GM12878 (cell line): Measurements from ENCODE around the gene AMIGO2.

Source experiments
- ATF7 ChIP-seq: fragments of 450-650 bp; IDR thresholded peaks from 2 replicates; pipeline ENCODE4 v1.6.1; 2016; ENCODE audit warnings: low read depth, mild to moderate bottlenecking
- BCL3 ChIP-seq: IDR thresholded peaks from 2 replicates; pipeline ENCODE4 v1.6.1; 2011; ENCODE audit warnings: borderline replicate concordance, low read depth, mild to moderate bottlenecking, moderate library complexity, low read length; ENCODE audit not compliant: insufficient read depth, poor library complexity, severe bottlenecking
- CBX3 ChIP-seq: fragments of 200-600 bp; sonication (generic); IDR thresholded peaks from 2 replicates; pipeline ENCODE4 v1.6.1; 2016; ENCODE audit warnings: low read depth, borderline replicate concordance
- CHD2 ChIP-seq: IDR thresholded peaks from 2 replicates; pipeline ENCODE4 v1.6.1; 2011; ENCODE audit warnings: low read depth, low read length, improper control_type of control experiment, borderline replicate concordance
- CTCF ChIP-seq, 3 experiments: IDR thresholded peaks in 2 of 3; conservative IDR thresholded peaks in 1 of 3; 2 replicates each; pipeline ENCODE4 v1.5.1; 2011; ENCODE audit warnings: low read depth in 3 of 3, low read length in 3 of 3, mild to moderate bottlenecking in 3 of 3, control low read depth in 2 of 3, moderate library complexity in 2 of 3, inconsistent platforms in 1 of 3, mixed read lengths in 1 of 3; ENCODE audit not compliant: control insufficient read depth in 2 of 3, insufficient read depth in 1 of 3; ENCODE audit errors: extremely low read depth in 1 of 3
- ELK1 ChIP-seq: IDR thresholded peaks from 2 replicates; pipeline ENCODE4 v1.6.1; 2012; ENCODE audit warnings: low read depth, low read length, improper control_type of control experiment
- EZH2 ChIP-seq: IDR thresholded peaks from 2 replicates; pipeline ENCODE4 v1.6.1; 2012; ENCODE audit warnings: low read depth, mild to moderate bottlenecking, control low read depth, inconsistent platforms, low read length, borderline replicate concordance; ENCODE audit not compliant: control insufficient read depth
- FOXM1 ChIP-seq: IDR thresholded peaks from 2 replicates; pipeline ENCODE4 v1.6.1; 2012; ENCODE audit warnings: low read depth, mild to moderate bottlenecking, inconsistent platforms, low read length, moderate library complexity
- IRF4 ChIP-seq: IDR thresholded peaks from 2 replicates; pipeline ENCODE4 v1.6.1; 2011; ENCODE audit warnings: low read depth, low read length
- MYC ChIP-seq: IDR thresholded peaks from 2 replicates; pipeline ENCODE4 v1.6.1; 2011; ENCODE audit warnings: mild to moderate bottlenecking, low read length, moderate library complexity, inconsistent platforms; ENCODE audit not compliant: insufficient read depth, insufficient replicate concordance, insufficient read length, severe bottlenecking
- POLR2AphosphoS2 ChIP-seq: IDR thresholded peaks from 2 replicates; pipeline ENCODE4 v1.6.1; 2011; ENCODE audit warnings: low read depth, mild to moderate bottlenecking, low read length, improper control_type of control experiment, moderate library complexity
- ZZZ3 ChIP-seq: IDR thresholded peaks from 2 replicates; pipeline ENCODE4 v1.6.1; 2011; ENCODE audit warnings: low read depth; ENCODE audit not compliant: control insufficient read depth, insufficient read length

- TF ChIP-seq POLR2AphosphoS2, result no peak
- no peak for TF ChIP-seq ZZZ3
- TF ChIP-seq CBX3, result no peak
- no peak for TF ChIP-seq ELK1
- TF ChIP-seq FOXM1, result no peak
- TF ChIP-seq IRF4, result no peak
- TF ChIP-seq CHD2, result no peak
- TF ChIP-seq MYC, result no peak
- TF ChIP-seq CTCF (IDR thresholded peaks at IDR 0.05 in 2 of 3, conservative IDR thresholded peaks at IDR 0.05 in 1 of 3; ENCODE audit: control insufficient read depth in 2 of 3, extremely low read depth in 1 of 3, insufficient read depth in 1 of 3, low read depth in 3 of 3, low read length in 3 of 3), result no peak
- no peak for TF ChIP-seq ATF7
- TF ChIP-seq BCL3, result no peak
- no peak for TF ChIP-seq EZH2
These were observed 9.4 kb downstream of the AMIGO2 start for GRCh38 chr12:47070310-47070709.
